DMS153 (cell line): ENCODE measurements around the gene H1-8.
"Not testable (repeated sequence)": the region's sequence is repeated elsewhere in the genome, so short reads cannot be mapped to it uniquely, and the experiment has no call there.

Experiments
- DNase-seq: peaks from one replicate; lab custom pipeline; 2025; lab: John Stamatoyannopoulos, UW

The H1-8 gene

GRCh38 chr3:129515108-129515820 is 27.7 kb upstream of the H1-8 start:
- DNase-seq = not testable (repeated sequence)

- DNase-seq = not testable (repeated sequence)
Observed at GRCh38 chr3:129515821-129516432, 27.0 kb upstream of the H1-8 start.

GRCh38 chr3:129517516-129517915 is 25.5 kb upstream of the H1-8 start:
- no peak for DNase-seq

GRCh38 chr3:129518038-129518561 is 24.9 kb upstream of the H1-8 start:
- DNase-seq = no peak

GRCh38 chr3:129518581-129518980 is 24.4 kb upstream of the H1-8 start:
- no peak for DNase-seq

GRCh38 chr3:129519449-129519848 is 23.5 kb upstream of the H1-8 start:
- no peak for DNase-seq

- DNase-seq = no peak
Observed at GRCh38 chr3:129519896-129520715, 22.9 kb upstream of the H1-8 start.

- no peak for DNase-seq
Observed at GRCh38 chr3:129520960-129521359, 22.0 kb upstream of the H1-8 start.

- DNase-seq = no peak
Observed at GRCh38 chr3:129521611-129522010, 21.4 kb upstream of the H1-8 start.

GRCh38 chr3:129522953-129523352 is 20.0 kb upstream of the H1-8 start:
- no peak for DNase-seq

GRCh38 chr3:129524081-129524480 is 18.9 kb upstream of the H1-8 start:
- DNase-seq = no peak

GRCh38 chr3:129525341-129525968 is 17.5 kb upstream of the H1-8 start:
- no peak for DNase-seq

- no peak for DNase-seq
Observed at GRCh38 chr3:129526121-129526900, 16.7 kb upstream of the H1-8 start.

GRCh38 chr3:129527262-129527661 is 15.7 kb upstream of the H1-8 start:
- DNase-seq = no peak

GRCh38 chr3:129528589-129529100 is 14.3 kb upstream of the H1-8 start, which contains the start of gene RHO:
Gene RHO (plus strand): TSS chr3:129528639. CDS start chr3:129528734, 95 bp downstream.
- no peak for DNase-seq

GRCh38 chr3:129529436-129530210 is 13.4 kb upstream of the H1-8 start:
- DNase-seq = no peak

GRCh38 chr3:129530251-129530791 is 12.7 kb upstream of the H1-8 start:
- DNase-seq = no peak

- DNase-seq = no peak
Observed at GRCh38 chr3:129530821-129531220, 12.2 kb upstream of the H1-8 start.

- DNase-seq = no peak
Observed at GRCh38 chr3:129531699-129532098, 11.3 kb upstream of the H1-8 start.

GRCh38 chr3:129532261-129532660 is 10.7 kb upstream of the H1-8 start:
- no peak for DNase-seq
